Measurements from ENCODE around the gene SLC44A3.

DNA sequence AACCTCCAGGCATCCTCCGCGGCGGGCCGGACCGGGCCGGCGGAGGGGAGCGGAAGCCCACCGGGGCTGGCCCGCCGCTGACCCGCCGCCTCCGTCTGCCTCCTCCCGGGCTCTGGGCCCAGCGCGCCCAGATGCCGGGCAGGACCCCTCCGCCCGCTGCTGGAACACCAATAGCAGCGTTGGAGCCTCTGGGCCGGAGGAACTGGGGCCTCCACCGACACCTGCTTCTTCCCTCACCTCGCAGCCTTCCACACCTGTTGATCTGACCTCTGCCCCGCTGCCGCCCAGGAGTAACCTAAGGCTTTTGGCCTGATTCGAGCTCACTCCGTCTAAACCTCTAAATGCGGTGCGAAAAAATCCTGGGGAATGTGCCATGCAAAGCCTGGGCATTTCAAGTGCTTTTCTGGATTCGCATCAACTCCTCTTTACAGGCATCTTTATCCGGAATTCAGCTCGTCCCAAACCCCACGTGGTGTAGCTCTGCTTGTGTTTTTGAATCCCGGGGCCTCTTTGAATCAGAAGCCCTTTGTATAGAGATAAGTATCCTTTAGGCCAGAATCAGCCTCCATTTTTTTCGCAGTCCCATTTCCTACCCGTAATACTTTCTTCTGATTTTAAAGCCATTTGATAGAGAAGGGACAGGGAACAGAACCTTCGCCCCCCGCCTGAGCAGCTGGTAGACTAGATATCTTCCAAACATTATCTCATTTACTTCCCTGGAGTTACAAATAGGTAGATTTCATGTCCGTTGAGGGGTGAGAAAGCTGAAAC, 107.4 kb downstream of the SLC44A3 start:
- no peak for TF ChIP-seq POLR2A (IDR thresholded peaks at IDR 0.05)
- TF ChIP-seq, protein P1, sequence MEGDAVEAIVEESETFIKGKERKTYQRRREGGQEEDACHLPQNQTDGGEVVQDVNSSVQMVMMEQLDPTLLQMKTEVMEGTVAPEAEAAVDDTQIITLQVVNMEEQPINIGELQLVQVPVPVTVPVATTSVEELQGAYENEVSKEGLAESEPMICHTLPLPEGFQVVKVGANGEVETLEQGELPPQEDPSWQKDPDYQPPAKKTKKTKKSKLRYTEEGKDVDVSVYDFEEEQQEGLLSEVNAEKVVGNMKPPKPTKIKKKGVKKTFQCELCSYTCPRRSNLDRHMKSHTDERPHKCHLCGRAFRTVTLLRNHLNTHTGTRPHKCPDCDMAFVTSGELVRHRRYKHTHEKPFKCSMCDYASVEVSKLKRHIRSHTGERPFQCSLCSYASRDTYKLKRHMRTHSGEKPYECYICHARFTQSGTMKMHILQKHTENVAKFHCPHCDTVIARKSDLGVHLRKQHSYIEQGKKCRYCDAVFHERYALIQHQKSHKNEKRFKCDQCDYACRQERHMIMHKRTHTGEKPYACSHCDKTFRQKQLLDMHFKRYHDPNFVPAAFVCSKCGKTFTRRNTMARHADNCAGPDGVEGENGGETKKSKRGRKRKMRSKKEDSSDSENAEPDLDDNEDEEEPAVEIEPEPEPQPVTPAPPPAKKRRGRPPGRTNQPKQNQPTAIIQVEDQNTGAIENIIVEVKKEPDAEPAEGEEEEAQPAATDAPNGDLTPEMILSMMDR (IDR thresholded peaks at IDR 0.05), result no peak

All from ovary (tissue), 3 donors.